HG03039 (cell line): ENCODE data around the gene RAPGEF1.
"Not testable (repeated sequence)": the region's sequence is repeated elsewhere in the genome, so short reads cannot be mapped to it uniquely, and the experiment has no call there.

ENCODE experiments used
- ATAC-seq: cut with Tn5 transposase; IDR thresholded peaks from one replicate; pipeline ENCODE4 v1.9.1; 2021; ENCODE audit warnings: mild to moderate bottlenecking, moderate library complexity; ENCODE audit not compliant: unreplicated experiment

RAPGEF1 gene

GRCh38 chr9:131731644-131732043 is 8.2 kb downstream of the RAPGEF1 start:
- ATAC-seq, result no peak

- ATAC-seq, result no peak
Observed at GRCh38 chr9:131731237-131731636, 8.6 kb downstream of the RAPGEF1 start.

- no peak for ATAC-seq
Observed at GRCh38 chr9:131728961-131729360, 10.9 kb downstream of the RAPGEF1 start.

- ATAC-seq, result no peak
Observed at GRCh38 chr9:131728546-131728910, 11.3 kb downstream of the RAPGEF1 start.

- peak; percentile 35 for ATAC-seq
Observed at GRCh38 chr9:131727795-131728545, 11.9 kb downstream of the RAPGEF1 start.

GRCh38 chr9:131727184-131727759 is 12.6 kb downstream of the RAPGEF1 start:
- ATAC-seq, result no peak

GRCh38 chr9:131724683-131725082 is 15.2 kb downstream of the RAPGEF1 start:
- no peak for ATAC-seq

- no peak for ATAC-seq
Observed at GRCh38 chr9:131723632-131724031, 16.2 kb downstream of the RAPGEF1 start.

- no peak for ATAC-seq
Observed at GRCh38 chr9:131722255-131722654, 17.6 kb downstream of the RAPGEF1 start.

GRCh38 chr9:131721076-131721475 is 18.8 kb downstream of the RAPGEF1 start:
- ATAC-seq, result no peak

- peak; percentile 53 for ATAC-seq
Observed at GRCh38 chr9:131720330-131720729, 19.5 kb downstream of the RAPGEF1 start.

GRCh38 chr9:131719262-131719908 is 20.5 kb downstream of the RAPGEF1 start:
- no peak for ATAC-seq

GRCh38 chr9:131717719-131718460 is 22.0 kb downstream of the RAPGEF1 start:
- no peak for ATAC-seq

GRCh38 chr9:131715906-131716305 is 24.0 kb downstream of the RAPGEF1 start:
- ATAC-seq, result no peak

- no peak for ATAC-seq
Observed at GRCh38 chr9:131714821-131715220, 25.1 kb downstream of the RAPGEF1 start.

- no peak for ATAC-seq
Observed at GRCh38 chr9:131714161-131714646, 25.7 kb downstream of the RAPGEF1 start.

GRCh38 chr9:131713016-131713415 is 26.9 kb downstream of the RAPGEF1 start:
- ATAC-seq, result no peak

- ATAC-seq, result no peak
Observed at GRCh38 chr9:131712151-131712716, 27.6 kb downstream of the RAPGEF1 start.

GRCh38 chr9:131709771-131710431 is 30.0 kb downstream of the RAPGEF1 start:
- no peak for ATAC-seq

- not testable (repeated sequence) for ATAC-seq
Observed at GRCh38 chr9:131709010-131709770, 30.7 kb downstream of the RAPGEF1 start.
